GM21423 (cell line): ENCODE measurements around the gene PRDX3.

Experiments used
- ATAC-seq: cut with Tn5 transposase; IDR thresholded peaks from one replicate; pipeline ENCODE4 v1.9.1; 2021; ENCODE audit warnings: mild to moderate bottlenecking, moderate library complexity; ENCODE audit not compliant: unreplicated experiment

PRDX3 gene

DNA sequence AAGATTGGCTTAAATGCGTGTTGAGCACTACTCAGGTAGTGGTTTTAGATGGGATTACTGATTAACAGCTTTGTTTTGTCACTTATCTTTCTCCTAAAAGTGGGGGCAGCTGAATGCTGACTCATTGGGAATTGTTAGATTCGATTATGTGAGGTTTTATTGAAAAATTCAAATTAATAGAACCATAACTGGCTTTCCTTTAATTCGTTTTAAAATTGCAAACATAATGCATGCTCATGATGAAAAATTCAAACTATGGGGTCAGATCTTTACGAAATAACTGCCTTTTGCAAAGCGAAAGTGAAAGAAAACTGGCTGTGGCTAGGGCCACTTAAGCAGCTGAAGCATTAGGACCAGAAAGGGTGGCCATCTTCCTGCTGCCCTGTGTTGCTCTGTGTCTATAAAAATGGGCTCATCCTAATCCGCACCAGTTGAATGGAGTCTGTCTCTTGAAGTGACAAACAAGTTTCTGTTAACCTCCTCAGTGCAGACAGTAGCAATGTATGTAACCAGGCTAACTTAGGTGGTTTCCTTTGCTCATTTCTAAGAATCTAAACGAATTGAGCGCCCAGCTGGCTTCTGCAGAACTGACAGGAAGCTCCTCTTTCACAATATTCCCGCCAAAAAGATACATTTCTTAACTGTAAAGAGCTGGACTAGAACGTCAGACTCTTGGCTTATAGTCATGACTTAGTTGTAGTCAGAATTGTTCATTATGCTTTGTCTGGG is 46.9 kb downstream of the PRDX3 start:
- ATAC-seq, result peak; percentile 69

DNA sequence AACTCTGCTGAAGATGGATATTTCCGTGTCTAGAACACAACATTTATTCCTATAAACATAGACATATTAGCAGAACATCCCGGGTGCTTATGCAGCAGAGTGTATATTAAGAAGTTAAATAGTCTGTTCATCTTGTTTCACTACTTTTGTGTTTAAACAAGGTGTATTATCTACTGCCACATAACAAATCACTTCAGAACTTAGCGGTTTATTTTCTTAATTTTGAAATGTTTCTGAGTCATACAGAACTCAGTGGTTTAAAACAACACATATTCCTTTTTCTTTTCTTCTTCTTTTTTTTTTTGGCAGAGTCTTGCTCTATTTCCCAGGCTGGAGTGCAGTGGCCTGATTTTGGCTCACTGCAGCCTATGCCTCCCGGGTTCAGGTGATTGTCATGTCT is 48.9 kb downstream of the PRDX3 start:
- ATAC-seq, result no peak

DNA sequence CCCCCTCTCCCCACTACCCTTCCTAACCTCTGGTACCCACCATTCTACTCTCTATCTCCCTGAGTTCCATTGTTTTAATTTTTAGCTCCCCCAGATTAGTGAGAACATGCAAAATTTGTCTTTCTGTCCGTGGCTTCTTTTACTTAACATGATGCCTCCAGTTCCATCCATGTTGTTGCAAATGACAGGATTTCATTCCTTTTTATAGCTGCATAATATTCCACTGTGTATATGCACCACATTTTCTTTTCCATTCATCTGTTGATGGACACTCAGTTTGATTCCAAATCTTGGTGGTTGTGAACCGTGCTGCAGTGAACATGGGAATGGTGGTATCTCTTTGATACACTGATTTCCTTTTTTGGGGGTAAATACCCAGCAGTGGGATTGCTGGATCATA is 52.7 kb downstream of the PRDX3 start:
- ATAC-seq, result no peak

DNA sequence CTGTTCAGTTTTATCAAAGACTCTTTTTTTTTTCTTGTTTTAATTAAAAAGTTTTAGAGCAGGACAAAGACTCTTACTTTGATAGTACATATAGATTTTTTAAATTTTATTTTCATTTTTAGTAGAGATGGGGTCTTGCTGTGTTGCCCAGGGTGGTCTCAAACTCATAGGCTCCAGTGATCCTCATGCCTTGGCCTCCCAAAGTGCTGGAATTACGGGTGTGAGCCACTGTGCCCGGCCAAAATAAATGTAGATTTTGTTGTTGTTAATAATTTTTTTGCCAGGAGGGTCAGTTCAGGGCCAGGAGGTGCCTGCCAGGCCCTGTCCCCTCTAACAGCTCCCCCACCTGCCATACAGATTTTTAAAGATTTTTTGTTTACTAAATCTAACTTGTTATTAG is 57.7 kb downstream of the PRDX3 start:
- no peak for ATAC-seq

DNA sequence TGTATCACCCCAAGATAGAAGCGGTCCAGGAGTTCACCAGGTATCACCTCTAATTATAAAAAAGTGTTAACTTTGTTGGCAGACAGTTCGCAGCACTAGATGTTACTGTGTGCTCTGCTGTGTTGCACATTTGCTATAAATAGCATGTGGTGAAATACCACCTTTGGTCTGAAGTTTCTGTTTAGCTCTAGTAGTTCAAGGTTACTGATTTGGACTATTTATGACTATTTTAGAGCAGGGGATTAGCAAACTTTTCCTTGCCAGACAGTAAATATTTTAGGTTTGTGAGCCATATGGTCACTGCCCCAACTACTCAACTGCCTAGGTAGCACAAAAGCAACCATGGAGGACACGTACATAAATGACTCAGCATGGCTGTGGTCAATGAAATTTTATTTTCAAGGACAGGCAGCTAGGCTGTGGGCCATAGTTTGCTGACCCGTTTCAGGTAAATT is 58.2 kb downstream of the PRDX3 start:
- peak; percentile 89 for ATAC-seq

DNA sequence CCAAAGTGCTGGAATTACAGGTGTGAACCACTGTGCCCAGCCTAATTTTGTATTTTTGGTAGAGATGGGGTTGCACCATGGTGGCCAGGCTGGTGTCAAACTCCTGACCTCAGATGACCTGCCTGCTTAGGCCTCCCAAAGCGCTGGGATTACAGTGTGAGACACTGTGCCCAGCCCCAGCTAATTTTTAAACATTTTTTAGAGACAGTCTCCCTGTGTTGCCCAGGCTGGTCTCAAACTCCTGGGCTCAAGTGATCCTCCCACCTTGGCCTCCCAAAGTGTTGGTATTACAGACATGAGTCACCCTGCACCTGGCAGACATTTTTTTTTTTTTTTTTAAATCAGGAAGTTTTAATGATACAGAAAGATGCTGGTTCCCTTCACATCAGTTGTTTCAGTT is 59.2 kb downstream of the PRDX3 start:
- no peak for ATAC-seq

DNA sequence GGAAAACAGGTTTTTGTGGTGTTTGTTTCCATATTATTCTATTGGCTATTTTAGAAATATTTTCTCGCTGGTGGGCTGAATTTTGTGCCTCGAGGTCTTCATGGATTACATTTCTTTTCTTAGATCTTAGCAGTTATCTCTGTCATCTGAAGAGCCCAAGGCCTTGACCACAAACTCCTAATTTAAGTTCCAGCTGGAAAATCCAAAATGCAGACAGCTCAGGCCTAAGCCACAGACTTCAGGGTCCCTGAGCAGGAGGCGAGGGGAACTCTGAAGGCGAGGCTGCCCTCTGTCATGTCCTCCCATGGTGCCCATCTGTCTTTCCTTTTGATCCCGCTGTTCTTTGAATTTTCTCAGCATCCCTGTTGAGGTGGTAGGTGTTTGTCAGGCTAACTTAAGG is 60.4 kb downstream of the PRDX3 start:
- ATAC-seq, result no peak
